Activated T-cell treated with anti-CD3 and anti-CD28 coated beads, Interleukin-2, amount 50 U/mL, for 72 hours (primary cell): ENCODE measurements around the gene CACNA1C. TPM values are rescaled to one million over a fixed set of nuclear protein-coding genes. Genes with fewer than 3 reads are reported as not detected.

Experiments
- ATAC-seq, 2 donors: fragments of 150-1000 bp; cut with Tn5 transposase; replicated peaks in 1 of 2; 2 replicates each; pipeline ENCODE4 v1.10.0; 2021; ENCODE audit warnings: moderate library complexity in 2 of 2, mild to moderate bottlenecking in 1 of 2
- DNase-seq, 2 donors: peaks; one replicate each; pipeline ENCODE4 v3.0.0; 2021 to 2022; ENCODE audit warnings: mixed read lengths in 1 of 2
- H3K27ac Mint-ChIP-seq: one replicate; pipeline ENCODE4 v1.8.0; 2022; ENCODE audit warnings: mild to moderate bottlenecking, moderate library complexity, mixed read lengths
- H3K27me3 Mint-ChIP-seq: one replicate; pipeline ENCODE4 v1.8.0; 2022; ENCODE audit warnings: low read depth, mixed read lengths
- H3K36me3 Mint-ChIP-seq, 2 donors: one replicate each; pipeline ENCODE4 v1.8.0; 2022; ENCODE audit warnings: mixed read lengths in 2 of 2, mild to moderate bottlenecking in 1 of 2; ENCODE audit not compliant: insufficient read depth in 2 of 2
- H3K4me1 Mint-ChIP-seq: one replicate; pipeline ENCODE4 v1.8.0; 2022; ENCODE audit warnings: low read depth, mixed read lengths
- H3K4me3 Mint-ChIP-seq, 2 donors: one replicate each; pipeline ENCODE4 v1.8.0; 2022; ENCODE audit warnings: mild to moderate bottlenecking in 2 of 2, mixed read lengths in 2 of 2, moderate library complexity in 2 of 2
- H3K9me3 Mint-ChIP-seq, 2 donors: one replicate each; pipeline ENCODE4 v1.8.0; 2022; ENCODE audit warnings: mixed read lengths in 2 of 2
- total RNA-seq, 2 donors: library from RNA; stranded (reverse); gene quantifications; one replicate each; pipeline ENCODE4 v1.2.3, GENCODE V29; 2022

CACNA1C gene
- total RNA-seq, 2 donors from 2014 or later: 0.14 to 0.21 TPM

GRCh38 chr12:2114071-2114470 lies 61.3 kb downstream of the CACNA1C start:
- H3K36me3 Mint-ChIP-seq: no peaks in the 10 kb centered on the region
- H3K4me3 Mint-ChIP-seq: no peak overlapping the region
- no peaks in the 10 kb centered on the region for H3K27me3 Mint-ChIP-seq
- no peak for ATAC-seq
- no peak for DNase-seq
- no peaks in the 10 kb centered on the region for H3K4me1 Mint-ChIP-seq
- no peaks in the 10 kb centered on the region for H3K9me3 Mint-ChIP-seq
- no peak overlapping the region for H3K27ac Mint-ChIP-seq

- Mint-ChIP-seq H3K4me1 (no peaks in the 10 kb centered on the region), H3K36me3 (no peaks in the 10 kb centered on the region), H3K27ac (no peak overlapping the region), H3K9me3 (no peaks in the 10 kb centered on the region), H3K27me3 (no peaks in the 10 kb centered on the region), H3K4me3 (no peak overlapping the region)
- DNase-seq (no peak), ATAC-seq (no peak)
These were observed 62.5 kb downstream of the CACNA1C start for GRCh38 chr12:2115101-2115845.

GRCh38 chr12:2117541-2117940 lies 64.8 kb downstream of the CACNA1C start:
- Mint-ChIP-seq H3K36me3 (no peaks in the 10 kb centered on the region), H3K9me3 (no peaks in the 10 kb centered on the region), H3K4me1 (no peaks in the 10 kb centered on the region), H3K27ac (no peak overlapping the region), H3K4me3 (no peak overlapping the region), H3K27me3 (no peaks in the 10 kb centered on the region)
- no peak for ATAC-seq
- no peak for DNase-seq

- no peak overlapping the region for H3K27ac Mint-ChIP-seq
These were observed 65.3 kb downstream of the CACNA1C start for GRCh38 chr12:2118061-2118460.

GRCh38 chr12:2118481-2119255 lies 65.9 kb downstream of the CACNA1C start:
- Mint-ChIP-seq H3K4me3 (no peak overlapping the region), H3K27me3 (no peaks in the 10 kb centered on the region), H3K36me3 (no peaks in the 10 kb centered on the region), H3K4me1 (no peaks in the 10 kb centered on the region), H3K9me3 (no peaks in the 10 kb centered on the region), H3K27ac (no peak overlapping the region)
- DNase-seq (no peak), ATAC-seq (no peak)

More at GRCh38 chr12:2118061-2118460, 65.3 kb downstream of the CACNA1C start:
- DNase-seq (no peak), ATAC-seq (no peak)
- H3K9me3 Mint-ChIP-seq: no peaks in the 10 kb centered on the region
- no peaks in the 10 kb centered on the region for H3K4me1 Mint-ChIP-seq
- no peak overlapping the region for H3K4me3 Mint-ChIP-seq
- no peaks in the 10 kb centered on the region for H3K27me3 Mint-ChIP-seq
- no peaks in the 10 kb centered on the region for H3K36me3 Mint-ChIP-seq

GRCh38 chr12:2119266-2119665 lies 66.5 kb downstream of the CACNA1C start:
- Mint-ChIP-seq H3K9me3 (no peaks in the 10 kb centered on the region), H3K27ac (no peak overlapping the region), H3K27me3 (no peaks in the 10 kb centered on the region), H3K4me1 (no peaks in the 10 kb centered on the region), H3K36me3 (no peaks in the 10 kb centered on the region), H3K4me3 (no peak overlapping the region)
- DNase-seq (no peak), ATAC-seq (no peak)

- no peaks in the 10 kb centered on the region for H3K4me1 Mint-ChIP-seq
- H3K27ac Mint-ChIP-seq: no peak overlapping the region
- no peaks in the 10 kb centered on the region for H3K36me3 Mint-ChIP-seq
- DNase-seq: no peak
- H3K9me3 Mint-ChIP-seq: no peaks in the 10 kb centered on the region
- H3K27me3 Mint-ChIP-seq: no peaks in the 10 kb centered on the region
- no peak for ATAC-seq
- no peak overlapping the region for H3K4me3 Mint-ChIP-seq
These were observed 68.4 kb downstream of the CACNA1C start for GRCh38 chr12:2120982-2121758.

- no peak overlapping the region for H3K27ac Mint-ChIP-seq
- DNase-seq: no peak
- no peak overlapping the region for H3K4me3 Mint-ChIP-seq
- H3K9me3 Mint-ChIP-seq: no peaks in the 10 kb centered on the region
- no peaks in the 10 kb centered on the region for H3K4me1 Mint-ChIP-seq
- no peak for ATAC-seq
- no peaks in the 10 kb centered on the region for H3K27me3 Mint-ChIP-seq
- H3K36me3 Mint-ChIP-seq: no peaks in the 10 kb centered on the region
These were observed 71.8 kb downstream of the CACNA1C start for GRCh38 chr12:2124466-2125023.

- H3K9me3 Mint-ChIP-seq: no peaks in the 10 kb centered on the region
- H3K4me1 Mint-ChIP-seq: no peaks in the 10 kb centered on the region
- H3K4me3 Mint-ChIP-seq: no peak overlapping the region
- no peak overlapping the region for H3K27ac Mint-ChIP-seq
- H3K36me3 Mint-ChIP-seq: no peaks in the 10 kb centered on the region
- H3K27me3 Mint-ChIP-seq: no peaks in the 10 kb centered on the region
- no peak for DNase-seq
- ATAC-seq: no peak
These were observed 73.1 kb downstream of the CACNA1C start for GRCh38 chr12:2125651-2126522.

GRCh38 chr12:2126676-2127406 lies 74.1 kb downstream of the CACNA1C start:
- H3K4me1 Mint-ChIP-seq: no peaks in the 10 kb centered on the region
- H3K9me3 Mint-ChIP-seq: no peaks in the 10 kb centered on the region
- no peak for DNase-seq
- ATAC-seq: no peak
- H3K36me3 Mint-ChIP-seq: no peaks in the 10 kb centered on the region
- no peak overlapping the region for H3K4me3 Mint-ChIP-seq
- no peak overlapping the region for H3K27ac Mint-ChIP-seq
- no peaks in the 10 kb centered on the region for H3K27me3 Mint-ChIP-seq

- Mint-ChIP-seq H3K9me3 (no peaks in the 10 kb centered on the region), H3K4me3 (no peak overlapping the region), H3K27ac (no peak overlapping the region), H3K36me3 (no peaks in the 10 kb centered on the region), H3K27me3 (no peaks in the 10 kb centered on the region), H3K4me1 (no peaks in the 10 kb centered on the region)
- ATAC-seq: no peak
- no peak for DNase-seq
These were observed 76.3 kb downstream of the CACNA1C start for GRCh38 chr12:2129076-2129475.
